Mononuclear cell (primary cell): ENCODE data around the gene PSMB9. TPM values are rescaled to one million over a fixed set of nuclear protein-coding genes. Genes with fewer than 3 reads are reported as not detected.

Source experiments
- H3K27me3 ChIP-seq: 2 replicates; pipeline ENCODE4 v1.6.0; 2011; ENCODE audit warnings: low read length, control low read depth; ENCODE audit not compliant: insufficient read depth
- H3K4me1 ChIP-seq: 2 replicates; pipeline ENCODE4 v1.5.1; 2011; ENCODE audit warnings: mild to moderate bottlenecking, low read length, control low read depth; ENCODE audit not compliant: insufficient read depth
- H3K4me3 ChIP-seq: 2 replicates; pipeline ENCODE4 v1.5.1; 2011; ENCODE audit warnings: mild to moderate bottlenecking, low read length, moderate library complexity
- H3K9me3 ChIP-seq: 2 replicates; pipeline ENCODE4 v1.5.1; 2011; ENCODE audit warnings: low read depth, mild to moderate bottlenecking, control low read depth, low read length
- total RNA-seq: library from RNA; depleted of rRNA; stranded (reverse); fragments of >200 nt; gene quantifications from one replicate; pipeline ENCODE4 v1.2.3, GENCODE V29; 2012

PSMB9 gene
- total RNA-seq, 1 donor = 18.7 TPM

GRCh38 chr6:32832535-32832934, 21.5 kb upstream of the PSMB9 start:
- peaks cover 14% of the 10 kb centered on the region for H3K4me1 ChIP-seq
- H3K4me3 ChIP-seq = no peak overlapping the region
- no peaks in the 10 kb centered on the region for H3K9me3 ChIP-seq
- H3K27me3 ChIP-seq = no peaks in the 10 kb centered on the region

GRCh38 chr6:32833664-32834063, 20.3 kb upstream of the PSMB9 start:
- Histone ChIP-seq H3K27me3 (no peaks in the 10 kb centered on the region), H3K4me3 (no peak overlapping the region), H3K9me3 (no peaks in the 10 kb centered on the region), H3K4me1 (peaks cover 19% of the 10 kb centered on the region)

- Histone ChIP-seq H3K4me3 (no peak overlapping the region), H3K4me1 (peaks cover 36% of the 10 kb centered on the region), H3K27me3 (no peaks in the 10 kb centered on the region), H3K9me3 (no peaks in the 10 kb centered on the region)
These were observed 18.7 kb upstream of the PSMB9 start for GRCh38 chr6:32835167-32835893.

GRCh38 chr6:32836873-32837272, 17.1 kb upstream of the PSMB9 start:
- no peaks in the 10 kb centered on the region for H3K27me3 ChIP-seq
- H3K4me3 ChIP-seq = no peak overlapping the region
- peaks cover 51% of the 10 kb centered on the region for H3K4me1 ChIP-seq
- no peaks in the 10 kb centered on the region for H3K9me3 ChIP-seq

GRCh38 chr6:32837651-32838113, 16.3 kb upstream of the PSMB9 start:
- no peaks in the 10 kb centered on the region for H3K27me3 ChIP-seq
- peaks cover 59% of the 10 kb centered on the region for H3K4me1 ChIP-seq
- peak overlapping the region; percentile 62 for H3K4me3 ChIP-seq
- H3K9me3 ChIP-seq = no peaks in the 10 kb centered on the region

- H3K4me3 ChIP-seq = peak within 1 kb of the TSS; percentile 62
- no peaks in the 10 kb centered on the region for H3K9me3 ChIP-seq
- H3K4me1 ChIP-seq = peaks cover 66% of the 10 kb centered on the region
- no peaks in the 10 kb centered on the region for H3K27me3 ChIP-seq
These were observed 15.7 kb upstream of the PSMB9 start, which contains the start of gene TAP2 for GRCh38 chr6:32838114-32838958. Gene TAP2 (minus strand): TSS chr6:32838739. CDS start chr6:32838233, 506 bp downstream.

GRCh38 chr6:32839356-32839755, 14.6 kb upstream of the PSMB9 start:
- Histone ChIP-seq H3K27me3 (no peaks in the 10 kb centered on the region), H3K9me3 (no peaks in the 10 kb centered on the region), H3K4me3 (no peak overlapping the region), H3K4me1 (peaks cover 66% of the 10 kb centered on the region)

- no peak overlapping the region for H3K4me3 ChIP-seq
- H3K4me1 ChIP-seq = peaks cover 72% of the 10 kb centered on the region
- no peaks in the 10 kb centered on the region for H3K9me3 ChIP-seq
- no peaks in the 10 kb centered on the region for H3K27me3 ChIP-seq
These were observed 13.3 kb upstream of the PSMB9 start for GRCh38 chr6:32840604-32841246.

- H3K4me3 ChIP-seq = peak overlapping the region; percentile 78
These were observed 11.9 kb upstream of the PSMB9 start for GRCh38 chr6:32842021-32842650.

GRCh38 chr6:32842690-32843089, 11.3 kb upstream of the PSMB9 start:
- H3K27me3 ChIP-seq = no peaks in the 10 kb centered on the region
- no peaks in the 10 kb centered on the region for H3K9me3 ChIP-seq
- H3K4me1 ChIP-seq = peaks cover 76% of the 10 kb centered on the region
- peak overlapping the region; percentile 78 for H3K4me3 ChIP-seq

More at GRCh38 chr6:32842021-32842650, 11.9 kb upstream of the PSMB9 start:
- Histone ChIP-seq H3K27me3 (no peaks in the 10 kb centered on the region), H3K4me1 (peaks cover 76% of the 10 kb centered on the region), H3K9me3 (no peaks in the 10 kb centered on the region)

GRCh38 chr6:32843331-32843978, 10.5 kb upstream of the PSMB9 start:
- Histone ChIP-seq H3K4me3 (peak overlapping the region; percentile 78), H3K4me1 (peaks cover 80% of the 10 kb centered on the region), H3K27me3 (no peaks in the 10 kb centered on the region), H3K9me3 (no peaks in the 10 kb centered on the region)

GRCh38 chr6:32843979-32844838, 9.8 kb upstream of the PSMB9 start, which contains the start of gene PSMB8:
Gene PSMB8 (minus strand): TSS chr6:32844047. CDS start chr6:32843996, 51 bp downstream.
- Histone ChIP-seq H3K27me3 (no peaks in the 10 kb centered on the region), H3K4me3 (peak within 1 kb of the TSS; percentile 78), H3K9me3 (no peaks in the 10 kb centered on the region), H3K4me1 (peaks cover 82% of the 10 kb centered on the region)

- no peaks in the 10 kb centered on the region for H3K27me3 ChIP-seq
- no peaks in the 10 kb centered on the region for H3K9me3 ChIP-seq
- H3K4me3 ChIP-seq = peak overlapping the region; percentile 78
- H3K4me1 ChIP-seq = peaks cover 82% of the 10 kb centered on the region
These were observed 9.1 kb upstream of the PSMB9 start for GRCh38 chr6:32844839-32845383.
